Measurements from ENCODE around the gene TAPT1. TPM values are rescaled to one million over a fixed set of nuclear protein-coding genes. Genes with fewer than 3 reads are reported as not detected.

Gene TAPT1
- polyA plus RNA-seq, 1 experiment = 11.5 TPM

GRCh38 chr4:16217300-16218051 is 8.8 kb downstream of the TAPT1 start:
- CTCF ChIA-PET = no interaction called here
- Histone ChIP-seq H3K27me3 (ENCODE audit: control insufficient read depth, insufficient read depth, low read length) (no peaks in the 10 kb centered on the region), H3K27ac (ENCODE audit: low read depth, low read length) (no peak overlapping the region), H3K9me3 (ENCODE audit: control insufficient read depth, insufficient read depth, low read length) (no peaks in the 10 kb centered on the region), H3K4me3 (ENCODE audit: low read depth, low read length) (no peak overlapping the region)
- no peak for TF ChIP-seq CTCF (IDR thresholded peaks at IDR 0.05; ENCODE audit: low read depth, low read length)
- POLR2A ChIA-PET = no interaction called here
- no peak for DNase-seq (ENCODE audit: low read depth, low spot score)

- ChIA-PET CTCF (interaction anchor here (1.3 to 2.1 kb wide), 4 partner anchors 11 to 51 kb away, joined by 5 to 8 read pairs (median 6); no protein-coding TSS in a partner anchor), POLR2A (no interaction called here)
- no peak for DNase-seq (ENCODE audit: low read depth, low spot score)
- H3K27me3 ChIP-seq (ENCODE audit: control insufficient read depth, insufficient read depth, low read length) = no peaks in the 10 kb centered on the region
- no peak overlapping the region for H3K4me3 ChIP-seq (ENCODE audit: low read depth, low read length)
- no peak for TF ChIP-seq CTCF (IDR thresholded peaks at IDR 0.05; ENCODE audit: low read depth, low read length)
- H3K9me3 ChIP-seq (ENCODE audit: control insufficient read depth, insufficient read depth, low read length) = no peaks in the 10 kb centered on the region
- no peak overlapping the region for H3K27ac ChIP-seq (ENCODE audit: low read depth, low read length)
Observed at GRCh38 chr4:16213121-16213520, 13.2 kb downstream of the TAPT1 start.

- no peak for DNase-seq (ENCODE audit: low read depth, low spot score)
- no peaks in the 10 kb centered on the region for H3K27me3 ChIP-seq (ENCODE audit: control insufficient read depth, insufficient read depth, low read length)
- ChIA-PET CTCF (interaction anchor here (1.5 to 2.1 kb wide), 4 partner anchors 10 to 52 kb away, joined by 4 to 8 read pairs (median 6); no protein-coding TSS in a partner anchor), POLR2A (no interaction called here)
- no peaks in the 10 kb centered on the region for H3K9me3 ChIP-seq (ENCODE audit: control insufficient read depth, insufficient read depth, low read length)
- no peak for TF ChIP-seq CTCF (IDR thresholded peaks at IDR 0.05; ENCODE audit: low read depth, low read length)
- no peak overlapping the region for H3K4me3 ChIP-seq (ENCODE audit: low read depth, low read length)
- H3K27ac ChIP-seq (ENCODE audit: low read depth, low read length) = no peak overlapping the region
Observed at GRCh38 chr4:16212138-16212782, 14.0 kb downstream of the TAPT1 start.

- ChIA-PET POLR2A (no interaction called here), CTCF (interaction anchor here (1.1 to 2.3 kb wide), 5 partner anchors 9 to 179 kb away, joined by 3 to 10 read pairs (median 5); no protein-coding TSS in a partner anchor)
- H3K9me3 ChIP-seq (ENCODE audit: control insufficient read depth, insufficient read depth, low read length) = no peaks in the 10 kb centered on the region
- DNase-seq (ENCODE audit: low read depth, low spot score) = no peak
- no peak for TF ChIP-seq CTCF (IDR thresholded peaks at IDR 0.05; ENCODE audit: low read depth, low read length)
- no peak overlapping the region for H3K4me3 ChIP-seq (ENCODE audit: low read depth, low read length)
- no peaks in the 10 kb centered on the region for H3K27me3 ChIP-seq (ENCODE audit: control insufficient read depth, insufficient read depth, low read length)
- no peak overlapping the region for H3K27ac ChIP-seq (ENCODE audit: low read depth, low read length)
Observed at GRCh38 chr4:16207409-16207808, 18.9 kb downstream of the TAPT1 start.

- TF ChIP-seq CTCF (IDR thresholded peaks at IDR 0.05; ENCODE audit: low read depth, low read length) = no peak
- CTCF ChIA-PET = interaction anchor here (1.3 to 2.3 kb wide), 2 partner anchors 10 to 58 kb away, joined by 5 to 10 read pairs; no protein-coding TSS in a partner anchor
- POLR2A ChIA-PET = no interaction called here
- H3K9me3 ChIP-seq (ENCODE audit: control insufficient read depth, insufficient read depth, low read length) = no peaks in the 10 kb centered on the region
- H3K27ac ChIP-seq (ENCODE audit: low read depth, low read length) = no peak overlapping the region
- H3K4me3 ChIP-seq (ENCODE audit: low read depth, low read length) = no peak overlapping the region
- no peak for DNase-seq (ENCODE audit: low read depth, low spot score)
- H3K27me3 ChIP-seq (ENCODE audit: control insufficient read depth, insufficient read depth, low read length) = no peaks in the 10 kb centered on the region
Observed at GRCh38 chr4:16206848-16207247, 19.4 kb downstream of the TAPT1 start.

Data from AG04450 (cell line).